IMR-90 (cell line): ENCODE results near the gene NFASC. TPM values are rescaled to one million over a fixed set of nuclear protein-coding genes. Genes with fewer than 3 reads are reported as not detected.

Experiments
- ATAC-seq: fragments of 200-7000 bp; cut with Tn5 transposase; 2 replicates; pipeline ENCODE4 v1.9.1; 2020; ENCODE audit warnings: low read depth, mild to moderate bottlenecking, moderate library complexity
- BruUV-seq: library from RNA; stranded (reverse); fragments of 400-500 nt; replicated peaks from 2 replicates; lab custom pipeline; 2021; lab: Mats Ljungman, UMichigan
- CTCF ChIA-PET: fragments of 300-600 bp; formaldehyde crosslinking; extraction: SDS; loops from one replicate; lab custom pipeline; 2021; ENCODE audit warnings: antibody characterized with exemption; lab: Yijun Ruan, JAX
- POLR2A ChIA-PET: fragments of 300-600 bp; sonication (Branson Sonifier 250); formaldehyde crosslinking; loops from one replicate; lab custom pipeline; 2022; ENCODE audit warnings: antibody characterized with exemption; ENCODE audit not compliant: unreplicated experiment; lab: Charles Lee
- DNase-seq: peaks from one replicate; pipeline ENCODE4 v3.0.0; 2013
- H2AFZ ChIP-seq: replicated peaks from 2 replicates; pipeline ENCODE3; 2013; ENCODE audit warnings: low read length, mild to moderate bottlenecking; ENCODE audit not compliant: poor library complexity
- H2AK5ac ChIP-seq: 2 replicates; pipeline ENCODE4 v1.6.1; 2013; ENCODE audit warnings: low read depth, low read length, inconsistent platforms
- H2AK9ac ChIP-seq: replicated peaks from 2 replicates; pipeline ENCODE3; 2013; ENCODE audit warnings: mild to moderate bottlenecking, low read depth, low read length, moderate library complexity; ENCODE audit not compliant: poor library complexity
- H2BK120ac ChIP-seq: 2 replicates; pipeline ENCODE4 v1.6.1; 2013; ENCODE audit warnings: low read depth, low read length, inconsistent platforms
- H2BK15ac ChIP-seq: 3 replicates; pipeline ENCODE4 v1.6.1; 2013; ENCODE audit warnings: low read depth, low read length, inconsistent platforms
- H2BK20ac ChIP-seq: 2 replicates; pipeline ENCODE4 v1.6.1; 2013; ENCODE audit warnings: low read depth, mild to moderate bottlenecking, inconsistent platforms, low read length, moderate library complexity
- H2BK5ac ChIP-seq: 2 replicates; pipeline ENCODE4 v1.6.1; 2013; ENCODE audit warnings: mild to moderate bottlenecking, low read depth, low read length, inconsistent platforms; ENCODE audit not compliant: poor library complexity, severe bottlenecking
- H3K14ac ChIP-seq: replicated peaks from 2 replicates; pipeline ENCODE4 v1.6.1; 2013; ENCODE audit warnings: low read depth, low read length, inconsistent platforms
- H3K18ac ChIP-seq: 2 replicates; pipeline ENCODE4 v1.6.1; 2013; ENCODE audit warnings: low read depth, low read length, control low read depth
- H3K23ac ChIP-seq: 2 replicates; pipeline ENCODE4 v1.6.1; 2013; ENCODE audit warnings: low read depth, low read length, inconsistent platforms
- H3K27ac ChIP-seq: 2 replicates; pipeline ENCODE4 v1.5.1; 2013; ENCODE audit warnings: mild to moderate bottlenecking, control low read depth, low read length; ENCODE audit not compliant: insufficient read depth
- H3K27me3 ChIP-seq: 2 replicates; pipeline ENCODE4 v1.6.1; 2013; ENCODE audit warnings: low read length; ENCODE audit not compliant: control insufficient read depth, insufficient read depth
- H3K36me3 ChIP-seq: 2 replicates; pipeline ENCODE4 v1.6.1; 2013; ENCODE audit warnings: low read length, mixed read lengths; ENCODE audit not compliant: control insufficient read depth, insufficient read depth
- H3K4ac ChIP-seq: 2 replicates; pipeline ENCODE4 v1.6.1; 2013; ENCODE audit warnings: low read depth, low read length, inconsistent platforms
- H3K4me1 ChIP-seq: 2 replicates; pipeline ENCODE4 v1.6.1; 2013; ENCODE audit warnings: low read length, mixed read lengths; ENCODE audit not compliant: control insufficient read depth, insufficient read depth
- H3K4me2 ChIP-seq: 2 replicates; pipeline ENCODE4 v1.6.1; 2013; ENCODE audit warnings: low read depth, mild to moderate bottlenecking, control low read depth, low read length, moderate library complexity
- H3K4me3 ChIP-seq: 2 replicates; pipeline ENCODE4 v1.5.1; 2013; ENCODE audit warnings: low read depth, mild to moderate bottlenecking, control low read depth, low read length, moderate library complexity; ENCODE audit not compliant: insufficient read depth
- H3K56ac ChIP-seq: 2 replicates; pipeline ENCODE4 v1.6.1; 2013; ENCODE audit warnings: low read length, inconsistent platforms; ENCODE audit not compliant: insufficient read depth; ENCODE audit errors: extremely low read depth
- H3K79me1 ChIP-seq, 2 experiments: 2 replicates each; pipeline ENCODE4 v1.6.1; 2013; ENCODE audit warnings: low read length in 2 of 2, inconsistent platforms in 1 of 2, low read depth in 1 of 2
- H3K9ac ChIP-seq: 2 replicates; pipeline ENCODE4 v1.6.1; 2013; ENCODE audit warnings: low read depth, low read length, control low read depth
- H3K9me1 ChIP-seq: 2 replicates; pipeline ENCODE4 v1.6.1; 2013; ENCODE audit warnings: low read length, inconsistent platforms; ENCODE audit not compliant: insufficient read depth
- H3K9me3 ChIP-seq: 2 replicates; pipeline ENCODE4 v1.6.1; 2013; ENCODE audit warnings: low read length; ENCODE audit not compliant: control insufficient read depth, insufficient read depth
- H4K20me1 ChIP-seq: 2 replicates; pipeline ENCODE4 v1.6.1; 2013; ENCODE audit warnings: low read length, inconsistent platforms; ENCODE audit not compliant: insufficient read depth
- H4K5ac ChIP-seq: 2 replicates; pipeline ENCODE4 v1.6.1; 2013; ENCODE audit warnings: mild to moderate bottlenecking, low read depth, low read length, control low read depth
- H4K8ac ChIP-seq, 2 experiments: 2 replicates each; pipeline ENCODE4 v1.6.1; 2013; ENCODE audit warnings: low read depth in 2 of 2, low read length in 2 of 2, control low read depth in 1 of 2, inconsistent platforms in 1 of 2
- H4K91ac ChIP-seq: 2 replicates; pipeline ENCODE4 v1.6.1; 2013; ENCODE audit warnings: low read depth, low read length, inconsistent platforms; ENCODE audit not compliant: insufficient read depth
- BHLHE40 ChIP-seq: fragments of 150-350 bp; IDR thresholded peaks from 2 replicates; pipeline ENCODE4 v1.6.1; 2016; ENCODE audit warnings: mild to moderate bottlenecking, low read depth, low read length
- CHD1 ChIP-seq: IDR thresholded peaks from 2 replicates; pipeline ENCODE4 v1.6.1; 2012; ENCODE audit warnings: low read depth, low read length, improper control_type of control experiment
- ELK1 ChIP-seq: fragments of 150-350 bp; IDR thresholded peaks from 2 replicates; pipeline ENCODE4 v1.6.1; 2016; ENCODE audit warnings: low read depth, mild to moderate bottlenecking, low read length, moderate library complexity, borderline replicate concordance
- FOS ChIP-seq: fragments of 150-350 bp; IDR thresholded peaks from 2 replicates; pipeline ENCODE4 v1.6.1; 2016; ENCODE audit warnings: low read depth, low read length
- MAZ ChIP-seq: IDR thresholded peaks from 2 replicates; pipeline ENCODE4 v1.6.1; 2012; ENCODE audit warnings: low read depth, mild to moderate bottlenecking, low read length, improper control_type of control experiment, moderate library complexity, borderline replicate concordance
- MXI1 ChIP-seq: IDR thresholded peaks from 2 replicates; pipeline ENCODE4 v1.6.1; 2012; ENCODE audit warnings: low read depth, mild to moderate bottlenecking, low read length, moderate library complexity, borderline replicate concordance
- RCOR1 ChIP-seq: IDR thresholded peaks from 2 replicates; pipeline ENCODE4 v1.6.1; 2012; ENCODE audit warnings: mild to moderate bottlenecking, low read length, improper control_type of control experiment; ENCODE audit not compliant: insufficient replicate concordance
- RFX5 ChIP-seq: IDR thresholded peaks from 2 replicates; pipeline ENCODE4 v1.8.0; 2012; ENCODE audit warnings: low read depth, mild to moderate bottlenecking, low read length, moderate library complexity
- WGBS, 2 experiments: methylation state at CpG; one replicate each; pipeline versions ENCODE4 v1.1.5 to v1.1.7; 2013; ENCODE audit warnings: missing lambda C conversion rate in 2 of 2; ENCODE audit not compliant: insufficient read length in 1 of 2; ENCODE audit errors: extremely low coverage in 2 of 2; 5-methylcytosine and 5-hydroxymethylcytosine counted together
- dilution Hi-C: fragments of 300-500 bp; cut with HindIII; formaldehyde crosslinking; loops from one replicate; pipeline ENCODE4 v1.14.3; 2018; ENCODE audit warnings: low sequenced_read_pairs; ENCODE audit not compliant: unreplicated experiment
- in situ Hi-C: fragments of 300-500 bp; cut with MboI; formaldehyde crosslinking; loops from 3 replicates; pipeline ENCODE4 v1.14.3; 2019; ENCODE audit warnings: low sequenced_read_pairs, inconsistent platforms, mixed read lengths
- intact Hi-C: fragments of 100-400 bp; cut with micrococcal nuclease; formaldehyde crosslinking; loops from 2 replicates; pipeline ENCODE4 v1.10.0; 2022
- polyA plus RNA-seq, 3 experiments: library from polyadenylated mRNA; depleted of rRNA; stranded (reverse); fragments of >200 nt; gene quantifications; 2 replicates each; pipeline ENCODE4 v1.2.3, GENCODE V29; 2012; ENCODE audit warnings: low replicate concordance in 1 of 3
- total RNA-seq: library from RNA; depleted of rRNA; stranded (reverse); fragments of >200 nt; gene quantifications from 2 replicates; pipeline ENCODE4 v1.2.3, GENCODE V29; 2012

Gene NFASC
- total and polyA plus RNA-seq, 2 of the 4 experiments (the other 2 are of a cell fraction): 0.18 to 0.79 TPM

- H2BK20ac ChIP-seq: no peak overlapping the region
- no peaks in the 10 kb centered on the region for H4K20me1 ChIP-seq
- peak overlapping the region; percentile 23 for H2AK9ac ChIP-seq
- no peak overlapping the region for H2AK5ac ChIP-seq
- peaks cover 15% of the 10 kb centered on the region for H3K27me3 ChIP-seq
- no peaks in the 10 kb centered on the region for H3K36me3 ChIP-seq
- no peak overlapping the region for H2BK5ac ChIP-seq
- no peak overlapping the region for H3K23ac ChIP-seq
- intact Hi-C loops (loop anchor here (1.0 kb wide), 3 partner anchors 72 to 253 kb away; no protein-coding TSS in a partner anchor), dilution Hi-C loops (no loop called here), in situ Hi-C loops (loop anchor here (5.0 kb wide), 1 partner anchor 74 kb away; no protein-coding TSS in a partner anchor)
- no peaks in the 10 kb centered on the region for H3K79me1 ChIP-seq
- no peak overlapping the region for H4K8ac ChIP-seq
- BruUV-seq: no TSS peak
- H3K18ac ChIP-seq: no peak overlapping the region
- H3K9me3 ChIP-seq: no peaks in the 10 kb centered on the region
- no peaks in the 10 kb centered on the region for H3K9me1 ChIP-seq
- H3K4me3 ChIP-seq: no peak overlapping the region
- ATAC-seq (peak; percentile 50; the same call in 1 of the 2 replicates), DNase-seq (no peak)
- H2BK15ac ChIP-seq: no peak overlapping the region
- H3K4me1 ChIP-seq: no peaks in the 10 kb centered on the region
- H3K14ac ChIP-seq: no peak overlapping the region
- H3K4me2 ChIP-seq: no peak overlapping the region
- ChIA-PET POLR2A (no interaction called here), CTCF (interaction anchor here (0.7 to 2.9 kb wide), 22 partner anchors 8 to 421 kb away, joined by 3 to 31 read pairs (median 4); no protein-coding TSS in a partner anchor)
- no peak overlapping the region for H3K9ac ChIP-seq
- H3K56ac ChIP-seq: no peak overlapping the region
- 80% methylated on average over 5 of the region's 14 CpGs; no CpG with 5 or more reads in 1 of the 2 experiments for WGBS, 2 experiments
- no peak overlapping the region for H4K91ac ChIP-seq
- no peak overlapping the region for H4K5ac ChIP-seq
- H2BK120ac ChIP-seq: no peak overlapping the region
- no peak overlapping the region for H3K4ac ChIP-seq
- peak overlapping the region; percentile 40 for H2AFZ ChIP-seq
- H3K27ac ChIP-seq: no peak overlapping the region
- TF ChIP-seq MXI1: no peak
- TF ChIP-seq MAZ: no peak
- no peak for TF ChIP-seq FOS
- TF ChIP-seq BHLHE40: no peak
- no peak for TF ChIP-seq RFX5
- TF ChIP-seq CHD1: no peak
- no peak for TF ChIP-seq ELK1
- no peak for TF ChIP-seq RCOR1
Observed at GRCh38 chr1:205061227-205061626, 190.6 kb downstream of the NFASC start.
